GM06990 (cell line): ENCODE measurements around the gene GRID2.

Source experiments
- DNase-seq: peaks from one replicate; pipeline ENCODE4 v3.0.0-alpha.2; 2011; ENCODE audit not compliant: insufficient read length; ENCODE audit errors: extremely low read depth
- H3K27me3 ChIP-seq: replicated peaks from 2 replicates; pipeline ENCODE4 v1.6.0; 2011; ENCODE audit warnings: low read length; ENCODE audit not compliant: control insufficient read depth, insufficient read depth
- H3K36me3 ChIP-seq: 2 replicates; pipeline ENCODE4 v1.5.1; 2011; ENCODE audit warnings: low read length; ENCODE audit not compliant: control insufficient read depth, insufficient read depth
- H3K4me3 ChIP-seq: replicated peaks from 2 replicates; pipeline ENCODE4 v1.5.1; 2011; ENCODE audit warnings: low read depth, mild to moderate bottlenecking, control low read depth, low read length
- TF ChIP-seq, protein P1 (sequence below): IDR thresholded peaks from 2 replicates; pipeline ENCODE4 v1.5.1; 2011; ENCODE audit warnings: low read length, control low read depth, mild to moderate bottlenecking, inconsistent platforms; ENCODE audit not compliant: insufficient read depth, poor library complexity, severe bottlenecking

GRID2 gene

DNA sequence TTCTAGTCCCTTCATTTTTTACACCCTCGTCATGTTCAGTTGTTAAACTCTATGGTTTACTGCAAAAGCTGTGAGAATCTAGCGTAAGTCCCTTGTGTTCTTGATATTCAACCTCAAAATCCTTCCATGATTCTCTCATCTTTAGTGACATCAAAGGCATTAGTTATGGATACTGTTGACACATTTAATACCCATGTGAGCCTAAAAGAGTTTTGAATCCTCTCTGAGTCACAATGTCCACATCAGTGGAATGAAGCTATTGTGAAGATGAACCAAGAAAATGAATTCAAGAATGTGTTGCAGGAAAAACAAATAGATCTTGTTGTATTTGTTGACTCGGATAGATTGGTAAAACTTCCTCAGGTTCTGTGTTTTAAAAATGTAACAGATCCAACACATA is 1130.1 kb downstream of the GRID2 start:
- TF ChIP-seq, protein P1, sequence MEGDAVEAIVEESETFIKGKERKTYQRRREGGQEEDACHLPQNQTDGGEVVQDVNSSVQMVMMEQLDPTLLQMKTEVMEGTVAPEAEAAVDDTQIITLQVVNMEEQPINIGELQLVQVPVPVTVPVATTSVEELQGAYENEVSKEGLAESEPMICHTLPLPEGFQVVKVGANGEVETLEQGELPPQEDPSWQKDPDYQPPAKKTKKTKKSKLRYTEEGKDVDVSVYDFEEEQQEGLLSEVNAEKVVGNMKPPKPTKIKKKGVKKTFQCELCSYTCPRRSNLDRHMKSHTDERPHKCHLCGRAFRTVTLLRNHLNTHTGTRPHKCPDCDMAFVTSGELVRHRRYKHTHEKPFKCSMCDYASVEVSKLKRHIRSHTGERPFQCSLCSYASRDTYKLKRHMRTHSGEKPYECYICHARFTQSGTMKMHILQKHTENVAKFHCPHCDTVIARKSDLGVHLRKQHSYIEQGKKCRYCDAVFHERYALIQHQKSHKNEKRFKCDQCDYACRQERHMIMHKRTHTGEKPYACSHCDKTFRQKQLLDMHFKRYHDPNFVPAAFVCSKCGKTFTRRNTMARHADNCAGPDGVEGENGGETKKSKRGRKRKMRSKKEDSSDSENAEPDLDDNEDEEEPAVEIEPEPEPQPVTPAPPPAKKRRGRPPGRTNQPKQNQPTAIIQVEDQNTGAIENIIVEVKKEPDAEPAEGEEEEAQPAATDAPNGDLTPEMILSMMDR, result no peak
- Histone ChIP-seq H3K4me3 (no peak overlapping the region), H3K27me3 (no peaks in the 10 kb centered on the region), H3K36me3 (no peaks in the 10 kb centered on the region)
- DNase-seq, result no peak

DNA sequence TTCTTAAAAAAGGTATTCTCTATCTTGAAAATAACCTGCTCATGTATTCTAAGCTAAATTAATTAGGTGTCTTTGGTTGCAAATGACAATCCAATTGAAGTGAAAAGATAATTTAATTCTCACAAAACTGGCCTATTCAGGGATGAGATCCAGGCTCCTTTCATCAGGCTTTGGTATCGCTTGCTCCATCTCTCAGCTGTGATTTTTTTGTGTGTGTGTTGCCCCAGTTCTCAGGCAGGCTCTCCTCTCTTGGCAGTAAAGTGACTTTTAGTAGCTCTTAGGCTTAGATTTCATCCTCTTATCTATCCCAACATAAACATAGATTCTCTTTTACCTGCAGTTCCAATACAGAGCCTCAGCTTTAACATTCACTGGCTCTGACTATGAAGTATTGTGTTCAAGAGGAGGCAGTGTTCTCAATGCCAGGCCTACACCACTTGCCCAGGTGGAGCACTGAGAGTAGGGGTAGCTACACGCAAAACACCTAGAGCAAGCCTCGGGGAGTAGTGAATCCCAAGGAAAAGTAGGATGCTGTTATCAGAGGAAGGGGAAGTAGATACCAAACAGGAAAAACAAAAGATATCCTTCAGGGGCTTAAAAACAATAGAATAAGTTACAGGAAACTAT is 1132.3 kb downstream of the GRID2 start:
- Histone ChIP-seq H3K4me3 (no peak overlapping the region), H3K36me3 (no peaks in the 10 kb centered on the region), H3K27me3 (no peaks in the 10 kb centered on the region)
- TF ChIP-seq, protein P1, result no peak
- DNase-seq, result no peak

DNA sequence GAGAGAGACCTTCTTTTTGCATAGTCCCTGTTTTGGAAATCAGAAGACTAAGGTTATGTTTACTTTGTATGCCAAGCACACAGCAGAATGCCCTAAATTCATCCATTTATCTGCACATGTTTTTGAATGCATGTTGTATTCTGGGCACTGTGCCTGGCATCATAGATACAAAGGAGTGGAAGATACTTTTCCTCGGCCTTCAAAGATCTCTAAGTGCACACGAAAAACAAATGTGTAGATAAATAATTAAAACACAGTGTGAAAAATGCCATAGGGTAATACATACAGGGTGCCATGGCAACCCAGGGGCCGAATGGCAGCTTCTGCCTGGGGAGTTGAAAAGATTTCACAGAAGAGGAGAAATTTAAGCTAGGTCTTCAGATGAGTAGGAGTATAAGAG is 1134.2 kb downstream of the GRID2 start:
- DNase-seq, result no peak
- TF ChIP-seq, protein P1, result no peak
- Histone ChIP-seq H3K36me3 (no peaks in the 10 kb centered on the region), H3K4me3 (no peak overlapping the region), H3K27me3 (no peaks in the 10 kb centered on the region)

DNA sequence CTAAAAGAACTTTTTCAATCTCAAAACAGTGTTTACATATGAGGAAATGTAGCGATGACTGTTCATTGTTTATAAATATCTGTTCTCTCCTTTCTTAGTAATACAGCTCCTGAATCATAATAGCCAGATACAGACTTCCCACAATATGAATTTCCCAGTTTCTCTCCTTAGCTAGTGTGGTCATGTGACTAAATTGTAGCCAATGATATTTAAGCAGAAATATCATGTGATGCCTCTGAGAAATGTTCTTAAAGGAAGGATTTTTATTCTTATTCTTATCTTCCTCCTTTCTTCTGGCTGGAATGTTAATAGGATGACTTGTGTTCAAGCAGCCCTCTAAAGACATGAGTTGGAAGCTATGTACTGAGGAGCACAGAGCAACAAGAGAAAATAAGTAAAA is 1141.1 kb downstream of the GRID2 start:
- TF ChIP-seq, protein P1, result no peak

GRCh38 chr4:93446038-93446437 is 1142.3 kb downstream of the GRID2 start:
- H3K27me3 ChIP-seq, result no peaks in the 10 kb centered on the region
- H3K36me3 ChIP-seq, result no peaks in the 10 kb centered on the region
- TF ChIP-seq, protein P1, result no peak
- H3K4me3 ChIP-seq, result no peak overlapping the region
- DNase-seq, result no peak

More for the DNA sequence above, 1141.1 kb downstream of the GRID2 start:
- no peaks in the 10 kb centered on the region for H3K36me3 ChIP-seq
- no peak overlapping the region for H3K4me3 ChIP-seq
- DNase-seq, result no peak
- no peaks in the 10 kb centered on the region for H3K27me3 ChIP-seq
